K562 (cell line): ENCODE results near the gene CEP128.

Experiments
- CBX2 ChIP-seq: fragments of 200-600 bp; sonication (generic); IDR thresholded peaks from one replicate; pipeline ENCODE4 v1.6.1; 2012; ENCODE audit warnings: mild to moderate bottlenecking, low read length, inconsistent platforms; ENCODE audit not compliant: insufficient read depth, poor library complexity, severe bottlenecking
- CGGBP1 ChIP-seq: fragments of 250-450 bp; sonication (Bioruptor Pico); IDR thresholded peaks from 2 replicates; pipeline ENCODE4 v1.9.0; 2021; ENCODE audit warnings: mild to moderate bottlenecking
- CTCF ChIP-seq, 3 experiments: IDR thresholded peaks in 2 of 3; conservative IDR thresholded peaks in 1 of 3; 2 replicates each; pipeline ENCODE4 v1.5.1; 2011 to 2012; ENCODE audit warnings: low read length in 3 of 3, mild to moderate bottlenecking in 3 of 3, control low read depth in 2 of 3, improper control_type of control experiment in 1 of 3, inconsistent platforms in 1 of 3, low read depth in 1 of 3, mixed read lengths in 1 of 3, moderate library complexity in 1 of 3; ENCODE audit not compliant: insufficient read depth in 2 of 3
- EP300 ChIP-seq: IDR thresholded peaks from 2 replicates; pipeline ENCODE4 v1.6.1; 2012; ENCODE audit warnings: low read length, improper control_type of control experiment
- ERF ChIP-seq: fragments of 450-650 bp; formaldehyde crosslinking; IDR thresholded peaks from 2 replicates; pipeline ENCODE4 v1.4.0; 2020; ENCODE audit warnings: mild to moderate bottlenecking, mixed read lengths
- JUNB ChIP-seq: fragments of 450-650 bp; formaldehyde crosslinking; conservative IDR thresholded peaks from 2 replicates; pipeline ENCODE4 v1.4.0; 2020; ENCODE audit warnings: mild to moderate bottlenecking
- RCOR1 ChIP-seq, 2 experiments: IDR thresholded peaks; 2 replicates each; pipeline ENCODE4 v1.6.1; 2012; ENCODE audit warnings: low read depth in 2 of 2, low read length in 2 of 2, borderline replicate concordance in 1 of 2, improper control_type of control experiment in 1 of 2
- SETDB1 ChIP-seq: IDR thresholded peaks from one replicate; pipeline ENCODE4 v1.6.1; 2012; ENCODE audit warnings: low read length, control low read depth, inconsistent platforms
- TCF3 ChIP-seq: sonication (generic); formaldehyde crosslinking; IDR thresholded peaks from 2 replicates; pipeline ENCODE4 v1.4.0; 2020; ENCODE audit warnings: mild to moderate bottlenecking, missing genetic modification reagents
- TF ChIP-seq, protein P1 (sequence below): sonication (generic); formaldehyde crosslinking; IDR thresholded peaks from 2 replicates; pipeline ENCODE4 v1.8.0; 2022; ENCODE audit warnings: mild to moderate bottlenecking, missing genetic modification reagents

- no peak for TF ChIP-seq CTCF (IDR thresholded peaks at IDR 0.05 in 2 of 3, conservative IDR thresholded peaks at IDR 0.05 in 1 of 3; ENCODE audit: insufficient read depth in 2 of 3, low read depth in 1 of 3, low read length in 3 of 3)
- TF ChIP-seq RCOR1 (IDR thresholded peaks at IDR 0.05; ENCODE audit: borderline replicate concordance in 1 of 2, low read depth in 2 of 2, low read length in 2 of 2), result no peak
- TF ChIP-seq EP300, result no peak
- no peak for TF ChIP-seq CBX2
- TF ChIP-seq, protein P1, sequence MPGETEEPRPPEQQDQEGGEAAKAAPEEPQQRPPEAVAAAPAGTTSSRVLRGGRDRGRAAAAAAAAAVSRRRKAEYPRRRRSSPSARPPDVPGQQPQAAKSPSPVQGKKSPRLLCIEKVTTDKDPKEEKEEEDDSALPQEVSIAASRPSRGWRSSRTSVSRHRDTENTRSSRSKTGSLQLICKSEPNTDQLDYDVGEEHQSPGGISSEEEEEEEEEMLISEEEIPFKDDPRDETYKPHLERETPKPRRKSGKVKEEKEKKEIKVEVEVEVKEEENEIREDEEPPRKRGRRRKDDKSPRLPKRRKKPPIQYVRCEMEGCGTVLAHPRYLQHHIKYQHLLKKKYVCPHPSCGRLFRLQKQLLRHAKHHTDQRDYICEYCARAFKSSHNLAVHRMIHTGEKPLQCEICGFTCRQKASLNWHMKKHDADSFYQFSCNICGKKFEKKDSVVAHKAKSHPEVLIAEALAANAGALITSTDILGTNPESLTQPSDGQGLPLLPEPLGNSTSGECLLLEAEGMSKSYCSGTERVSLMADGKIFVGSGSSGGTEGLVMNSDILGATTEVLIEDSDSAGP (CRISPR knock-in tag), result no peak
- no peak for TF ChIP-seq SETDB1
- TF ChIP-seq TCF3 (CRISPR knock-in tag), result no peak
- no peak for TF ChIP-seq JUNB
- TF ChIP-seq CGGBP1 (CRISPR knock-in tag), result no peak
- TF ChIP-seq ERF (CRISPR knock-in tag), result no peak
Measured at GRCh38 chr14:80764921-80765507, 176.5 kb downstream of the CEP128 start.
